ENCODE data around the gene RBM19. TPM values are rescaled to one million over a fixed set of nuclear protein-coding genes. Genes with fewer than 3 reads are reported as not detected.

The RBM19 gene
- total and polyA plus RNA-seq, 3 donors from 2014 or later = 28.9 to 55.4 (median 49.5) TPM

GRCh38 chr12:113884392-113884791 lies 81.7 kb downstream of the RBM19 start:
- Histone ChIP-seq H3K27ac (no peak overlapping the region), H3K4me1 (no peaks in the 10 kb centered on the region), H3K9me3 (no peaks in the 10 kb centered on the region), H3K36me3 (ENCODE audit: low read depth, missing control alignments) (no peaks in the 10 kb centered on the region), H3K27me3 (no peaks in the 10 kb centered on the region), H3K4me3 (no peak overlapping the region)
- no peak for DNase-seq
- 88 to 93% methylated on average over 3 of the region's 3 CpGs for WGBS, 2 donors
- intact Hi-C loops (cut with DNase I; ENCODE audit: low total_unique reads) = no loop called here
- TF ChIP-seq CTCF (IDR thresholded peaks at IDR 0.05) (no peak), POLR2A (IDR thresholded peaks at IDR 0.05) (no peak)

DNA sequence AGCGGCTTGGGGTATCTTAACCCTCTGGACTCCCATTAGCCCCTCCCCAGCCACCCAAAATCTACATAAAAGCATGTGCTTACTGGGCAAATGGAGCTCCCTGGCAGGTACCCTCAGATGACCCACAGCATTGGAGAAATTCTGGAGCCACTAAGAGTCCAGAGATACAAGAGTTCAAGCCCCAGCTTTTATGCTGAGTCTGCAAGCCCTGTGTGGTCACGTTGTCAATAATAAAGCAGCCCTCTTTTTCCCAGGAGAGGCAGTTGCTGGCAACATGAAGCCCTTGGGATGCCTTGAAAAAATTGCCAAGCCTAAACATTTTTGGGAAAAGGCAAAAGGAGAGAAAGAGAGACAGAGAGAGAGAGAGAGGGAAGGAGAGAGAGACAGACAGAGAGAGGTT lies 83.4 kb downstream of the RBM19 start:
- H3K27me3 ChIP-seq = no peaks in the 10 kb centered on the region
- no peak for DNase-seq
- no peak overlapping the region for H3K27ac ChIP-seq
- TF ChIP-seq CTCF (IDR thresholded peaks at IDR 0.05) (no peak), POLR2A (IDR thresholded peaks at IDR 0.05) (no peak)
- H3K4me1 ChIP-seq = no peaks in the 10 kb centered on the region
- 78 to 85% methylated on average over 2 of the region's 2 CpGs for WGBS, 2 donors
- no peaks in the 10 kb centered on the region for H3K36me3 ChIP-seq (ENCODE audit: low read depth, missing control alignments)
- no peaks in the 10 kb centered on the region for H3K9me3 ChIP-seq
- H3K4me3 ChIP-seq = no peak overlapping the region
- intact Hi-C loops (cut with DNase I; ENCODE audit: low total_unique reads) = no loop called here

DNA sequence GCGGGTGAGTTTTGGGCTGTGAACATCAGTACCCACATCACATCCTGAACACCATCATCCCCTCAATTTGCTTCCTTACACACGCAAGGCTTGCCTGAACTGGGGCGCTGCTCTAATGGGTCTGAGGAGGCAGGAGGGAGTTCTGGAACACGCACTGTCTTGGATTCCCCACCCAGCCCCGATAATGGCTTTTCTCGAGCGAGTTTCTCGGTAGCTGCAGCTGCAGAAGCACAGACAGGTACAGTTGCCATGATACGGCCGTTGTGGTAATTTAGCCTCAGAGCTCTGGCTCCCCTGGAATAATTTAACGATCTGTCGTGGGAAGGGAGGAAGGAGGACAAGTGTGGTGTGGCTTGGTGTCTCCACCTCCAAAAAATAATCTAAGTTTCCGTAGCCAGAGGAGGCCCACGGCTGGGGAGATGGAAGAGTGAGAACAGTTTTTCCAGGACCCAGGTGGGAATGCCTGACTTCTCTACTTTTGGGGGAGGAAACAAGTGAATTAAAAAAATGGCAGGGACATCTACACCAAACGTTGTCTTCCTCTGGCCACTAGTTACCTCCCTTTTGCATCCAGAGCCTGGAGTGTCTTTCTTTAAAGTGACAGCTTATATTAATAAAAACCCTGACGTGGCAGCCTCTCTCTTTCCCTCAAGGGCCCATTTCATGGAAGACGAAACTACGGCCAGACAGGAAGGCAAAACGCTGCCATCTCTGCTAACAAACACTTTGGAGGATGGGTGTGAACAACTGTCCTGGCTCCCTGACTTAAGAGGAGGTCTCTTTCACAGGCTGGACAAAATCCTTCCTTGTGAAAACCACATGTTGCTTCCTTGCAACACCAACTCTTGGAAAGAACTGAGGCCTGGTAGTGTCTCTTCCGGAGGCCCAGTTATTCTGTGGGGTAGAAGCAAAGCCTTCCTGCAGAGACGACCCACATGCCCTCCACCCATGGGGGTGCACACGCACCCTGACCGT lies 84.8 kb downstream of the RBM19 start:
- Histone ChIP-seq H3K4me1 (no peaks in the 10 kb centered on the region), H3K27ac (no peak overlapping the region), H3K36me3 (ENCODE audit: low read depth, missing control alignments) (no peaks in the 10 kb centered on the region), H3K9me3 (no peaks in the 10 kb centered on the region), H3K27me3 (no peaks in the 10 kb centered on the region), H3K4me3 (no peak overlapping the region)
- no peak for DNase-seq
- TF ChIP-seq CTCF (IDR thresholded peaks at IDR 0.05) = no peak
- no peak for TF ChIP-seq POLR2A (IDR thresholded peaks at IDR 0.05)
- intact Hi-C loops (cut with DNase I; ENCODE audit: low total_unique reads) = no loop called here
- WGBS, 2 donors = 81 to 82% methylated on average over 23 of the region's 23 CpGs

DNA sequence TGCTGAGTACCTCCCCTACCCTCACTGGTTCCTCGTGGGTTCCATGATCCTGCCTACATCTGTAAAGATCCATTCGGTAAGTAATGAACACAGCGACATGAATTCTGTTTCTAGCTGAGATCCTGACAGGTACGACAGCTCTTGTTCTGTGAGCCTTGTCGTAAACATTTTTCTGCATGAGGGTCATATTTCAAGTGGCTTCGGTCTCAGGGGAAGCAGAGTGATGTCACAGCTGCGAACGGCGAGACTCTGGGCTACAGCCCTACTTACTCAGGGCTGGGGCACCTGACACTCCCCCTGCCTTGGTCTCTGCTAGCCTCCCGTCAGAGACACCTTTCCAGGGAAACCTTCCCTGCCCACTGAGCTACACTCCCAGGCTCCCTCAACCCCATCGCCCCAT lies 85.8 kb downstream of the RBM19 start:
- H3K27me3 ChIP-seq = no peaks in the 10 kb centered on the region
- H3K4me1 ChIP-seq = no peaks in the 10 kb centered on the region
- no peak for DNase-seq
- H3K27ac ChIP-seq = no peak overlapping the region
- no peaks in the 10 kb centered on the region for H3K36me3 ChIP-seq (ENCODE audit: low read depth, missing control alignments)
- 86 to 94% methylated on average over 11 of the region's 11 CpGs for WGBS, 2 donors
- intact Hi-C loops (cut with DNase I; ENCODE audit: low total_unique reads) = no loop called here
- no peak overlapping the region for H3K4me3 ChIP-seq
- no peaks in the 10 kb centered on the region for H3K9me3 ChIP-seq
- no peak for TF ChIP-seq CTCF (IDR thresholded peaks at IDR 0.05)
- no peak for TF ChIP-seq POLR2A (IDR thresholded peaks at IDR 0.05)
